Measurements from ENCODE around the gene SYNJ2.

The SYNJ2 gene

GRCh38 chr6:158053377-158054313, 72.0 kb downstream of the SYNJ2 start:
- in situ Hi-C loops (cut with HindIII; ENCODE audit: low pct_unique_long_range_greater_than_20kb, low sequenced_read_pairs): no loop called here
- DNase-seq (ENCODE audit: low read depth in 1 of 2, low spot score in 1 of 2): no peak
- TF ChIP-seq JUND (IDR thresholded peaks at IDR 0.05; ENCODE audit: low read depth): no peak

- in situ Hi-C loops (cut with HindIII; ENCODE audit: low pct_unique_long_range_greater_than_20kb, low sequenced_read_pairs): no loop called here
These were observed 74.7 kb downstream of the SYNJ2 start for GRCh38 chr6:158056355-158056754.

GRCh38 chr6:158056804-158057203, 75.1 kb downstream of the SYNJ2 start:
- DNase-seq (ENCODE audit: low read depth in 1 of 2, low spot score in 1 of 2): no peak
- no peak for TF ChIP-seq JUND (IDR thresholded peaks at IDR 0.05; ENCODE audit: low read depth)

More at GRCh38 chr6:158056355-158056754, 74.7 kb downstream of the SYNJ2 start:
- no peak for DNase-seq (ENCODE audit: low read depth in 1 of 2, low spot score in 1 of 2)
- TF ChIP-seq JUND (IDR thresholded peaks at IDR 0.05; ENCODE audit: low read depth): no peak

GRCh38 chr6:158057213-158057987, 75.7 kb downstream of the SYNJ2 start:
- DNase-seq (ENCODE audit: low read depth in 1 of 2, low spot score in 1 of 2): no peak
- TF ChIP-seq JUND (IDR thresholded peaks at IDR 0.05; ENCODE audit: low read depth): no peak
- in situ Hi-C loops (cut with HindIII; ENCODE audit: low pct_unique_long_range_greater_than_20kb, low sequenced_read_pairs): no loop called here

More at GRCh38 chr6:158056804-158057203, 75.1 kb downstream of the SYNJ2 start:
- in situ Hi-C loops (cut with HindIII; ENCODE audit: low pct_unique_long_range_greater_than_20kb, low sequenced_read_pairs): no loop called here

- DNase-seq (ENCODE audit: low read depth in 1 of 2, low spot score in 1 of 2): no peak
- no peak for TF ChIP-seq JUND (IDR thresholded peaks at IDR 0.05; ENCODE audit: low read depth)
- in situ Hi-C loops (cut with HindIII; ENCODE audit: low pct_unique_long_range_greater_than_20kb, low sequenced_read_pairs): no loop called here
These were observed 76.5 kb downstream of the SYNJ2 start for GRCh38 chr6:158058171-158058651.

- in situ Hi-C loops (cut with HindIII; ENCODE audit: low pct_unique_long_range_greater_than_20kb, low sequenced_read_pairs): no loop called here
- no peak for DNase-seq (ENCODE audit: low read depth in 1 of 2, low spot score in 1 of 2)
- TF ChIP-seq JUND (IDR thresholded peaks at IDR 0.05; ENCODE audit: low read depth): no peak
These were observed 77.4 kb downstream of the SYNJ2 start for GRCh38 chr6:158059108-158059507.

GRCh38 chr6:158060455-158061360, 79.0 kb downstream of the SYNJ2 start:
- peak; percentile 51 to 95 for DNase-seq (ENCODE audit: low read depth in 1 of 2, low spot score in 1 of 2)
- in situ Hi-C loops (cut with HindIII; ENCODE audit: low pct_unique_long_range_greater_than_20kb, low sequenced_read_pairs): no loop called here
- no peak for TF ChIP-seq JUND (IDR thresholded peaks at IDR 0.05; ENCODE audit: low read depth)

- no peak for TF ChIP-seq JUND (IDR thresholded peaks at IDR 0.05; ENCODE audit: low read depth)
- in situ Hi-C loops (cut with HindIII; ENCODE audit: low pct_unique_long_range_greater_than_20kb, low sequenced_read_pairs): no loop called here
- no peak for DNase-seq (ENCODE audit: low read depth in 1 of 2, low spot score in 1 of 2)
These were observed 79.7 kb downstream of the SYNJ2 start for GRCh38 chr6:158061361-158061708.

GRCh38 chr6:158061709-158062461, 80.2 kb downstream of the SYNJ2 start:
- no peak for DNase-seq (ENCODE audit: low read depth in 1 of 2, low spot score in 1 of 2)
- in situ Hi-C loops (cut with HindIII; ENCODE audit: low pct_unique_long_range_greater_than_20kb, low sequenced_read_pairs): no loop called here
- no peak for TF ChIP-seq JUND (IDR thresholded peaks at IDR 0.05; ENCODE audit: low read depth)

- in situ Hi-C loops (cut with HindIII; ENCODE audit: low pct_unique_long_range_greater_than_20kb, low sequenced_read_pairs): no loop called here
- TF ChIP-seq JUND (IDR thresholded peaks at IDR 0.05; ENCODE audit: low read depth): no peak
- no peak for DNase-seq (ENCODE audit: low read depth in 1 of 2, low spot score in 1 of 2)
These were observed 82.1 kb downstream of the SYNJ2 start for GRCh38 chr6:158063736-158064135.

- in situ Hi-C loops (cut with HindIII; ENCODE audit: low pct_unique_long_range_greater_than_20kb, low sequenced_read_pairs): no loop called here
- no peak for DNase-seq (ENCODE audit: low read depth in 1 of 2, low spot score in 1 of 2)
- no peak for TF ChIP-seq JUND (IDR thresholded peaks at IDR 0.05; ENCODE audit: low read depth)
These were observed 83.1 kb downstream of the SYNJ2 start for GRCh38 chr6:158064725-158065251.
